22Rv1 (cell line): Measurements from ENCODE around the gene ACKR1.

ENCODE experiments used
- ZFX ChIP-seq: fragments of 450-650 bp; IDR thresholded peaks from 2 replicates; pipeline ENCODE4 v1.6.1; 2017; ENCODE audit warnings: antibody characterized with exemption, borderline replicate concordance
- TF ChIP-seq, protein P1 (sequence below): fragments of 450-650 bp; IDR thresholded peaks from 2 replicates; pipeline ENCODE4 v1.5.1; 2017; ENCODE audit warnings: mild to moderate bottlenecking

DNA sequence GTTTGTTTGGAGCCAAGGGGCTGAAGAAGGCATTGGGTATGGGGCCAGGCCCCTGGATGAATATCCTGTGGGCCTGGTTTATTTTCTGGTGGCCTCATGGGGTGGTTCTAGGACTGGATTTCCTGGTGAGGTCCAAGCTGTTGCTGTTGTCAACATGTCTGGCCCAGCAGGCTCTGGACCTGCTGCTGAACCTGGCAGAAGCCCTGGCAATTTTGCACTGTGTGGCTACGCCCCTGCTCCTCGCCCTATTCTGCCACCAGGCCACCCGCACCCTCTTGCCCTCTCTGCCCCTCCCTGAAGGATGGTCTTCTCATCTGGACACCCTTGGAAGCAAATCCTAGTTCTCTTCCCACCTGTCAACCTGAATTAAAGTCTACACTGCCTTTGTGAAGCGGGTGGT, 1.4 kb downstream of the ACKR1 start:
- TF ChIP-seq ZFX, result no peak
- TF ChIP-seq, protein P1, sequence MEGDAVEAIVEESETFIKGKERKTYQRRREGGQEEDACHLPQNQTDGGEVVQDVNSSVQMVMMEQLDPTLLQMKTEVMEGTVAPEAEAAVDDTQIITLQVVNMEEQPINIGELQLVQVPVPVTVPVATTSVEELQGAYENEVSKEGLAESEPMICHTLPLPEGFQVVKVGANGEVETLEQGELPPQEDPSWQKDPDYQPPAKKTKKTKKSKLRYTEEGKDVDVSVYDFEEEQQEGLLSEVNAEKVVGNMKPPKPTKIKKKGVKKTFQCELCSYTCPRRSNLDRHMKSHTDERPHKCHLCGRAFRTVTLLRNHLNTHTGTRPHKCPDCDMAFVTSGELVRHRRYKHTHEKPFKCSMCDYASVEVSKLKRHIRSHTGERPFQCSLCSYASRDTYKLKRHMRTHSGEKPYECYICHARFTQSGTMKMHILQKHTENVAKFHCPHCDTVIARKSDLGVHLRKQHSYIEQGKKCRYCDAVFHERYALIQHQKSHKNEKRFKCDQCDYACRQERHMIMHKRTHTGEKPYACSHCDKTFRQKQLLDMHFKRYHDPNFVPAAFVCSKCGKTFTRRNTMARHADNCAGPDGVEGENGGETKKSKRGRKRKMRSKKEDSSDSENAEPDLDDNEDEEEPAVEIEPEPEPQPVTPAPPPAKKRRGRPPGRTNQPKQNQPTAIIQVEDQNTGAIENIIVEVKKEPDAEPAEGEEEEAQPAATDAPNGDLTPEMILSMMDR, result no peak
